NCI-H2107 treated with DMSO at 0.1 percent for 48 hours (cell line): ENCODE results near the gene ZSCAN31.
"Not testable (repeated sequence)": the region's sequence is repeated elsewhere in the genome, so short reads cannot be mapped to it uniquely, and the experiment has no call there.

Experiments
- DNase-seq: peaks from one replicate; lab custom pipeline; 2025; ENCODE audit not compliant: unreplicated experiment; lab: John Stamatoyannopoulos, UW

The ZSCAN31 gene

GRCh38 chr6:28335564-28336283, at the start of gene ZSCAN31:
ZSCAN31 (minus strand) TSS chr6:28336148; CDS start chr6:28329683, 6,465 bp downstream.
- DNase-seq, result peak; percentile 57

DNA sequence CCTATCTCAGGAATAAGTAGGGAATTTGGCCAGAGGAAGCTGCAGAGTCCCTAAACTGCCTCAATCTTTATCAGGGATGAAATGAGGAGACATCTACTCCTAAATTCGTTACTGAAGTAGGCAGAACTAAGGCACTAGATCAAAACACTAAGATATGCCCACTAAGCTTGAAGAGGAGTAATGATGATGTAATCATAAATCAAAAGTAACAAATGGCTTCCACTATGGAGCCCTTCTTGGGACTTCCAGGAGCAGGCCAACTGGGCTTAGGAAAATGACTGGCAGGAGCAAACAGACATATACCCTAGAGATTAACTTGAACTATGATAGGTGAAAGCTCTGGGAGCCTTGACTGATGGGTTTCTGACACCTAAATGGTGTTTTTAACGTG, 48.2 kb upstream of the ZSCAN31 start:
- DNase-seq, result no peak

GRCh38 chr6:28383235-28384142, 47.5 kb upstream of the ZSCAN31 start:
- peak; percentile 3 for DNase-seq

DNA sequence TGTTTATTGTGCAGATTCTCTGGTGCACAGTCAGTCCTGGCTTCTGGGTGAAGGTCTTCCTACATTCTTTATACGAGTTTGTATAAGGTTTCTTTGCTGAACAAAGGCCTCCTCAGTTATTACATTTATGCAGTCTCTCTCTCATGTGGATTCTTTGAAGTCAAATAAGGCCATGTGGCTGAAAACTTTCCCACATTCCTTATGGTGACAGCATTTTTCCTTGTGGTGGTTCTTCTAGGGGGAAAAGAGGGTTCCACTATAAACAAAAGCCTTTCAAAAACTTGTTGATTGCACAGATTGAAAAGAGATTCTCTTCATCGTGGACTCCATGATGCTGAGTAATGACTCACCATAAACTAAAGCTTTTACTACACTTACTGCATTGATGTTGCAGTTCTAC, 44.4 kb upstream of the ZSCAN31 start:
- DNase-seq, result no peak

- no peak for DNase-seq
Observed at GRCh38 chr6:28378644-28379043, 42.7 kb upstream of the ZSCAN31 start.

GRCh38 chr6:28377879-28378278, 41.9 kb upstream of the ZSCAN31 start:
- DNase-seq, result no peak

- DNase-seq, result no peak
Observed at GRCh38 chr6:28373925-28374324, 38.0 kb upstream of the ZSCAN31 start.

- DNase-seq, result no peak
Observed at GRCh38 chr6:28371706-28372451, 35.9 kb upstream of the ZSCAN31 start.

- DNase-seq, result no peak
Observed at GRCh38 chr6:28371280-28371679, 35.3 kb upstream of the ZSCAN31 start.

GRCh38 chr6:28370440-28370839, 34.5 kb upstream of the ZSCAN31 start:
- no peak for DNase-seq

DNA sequence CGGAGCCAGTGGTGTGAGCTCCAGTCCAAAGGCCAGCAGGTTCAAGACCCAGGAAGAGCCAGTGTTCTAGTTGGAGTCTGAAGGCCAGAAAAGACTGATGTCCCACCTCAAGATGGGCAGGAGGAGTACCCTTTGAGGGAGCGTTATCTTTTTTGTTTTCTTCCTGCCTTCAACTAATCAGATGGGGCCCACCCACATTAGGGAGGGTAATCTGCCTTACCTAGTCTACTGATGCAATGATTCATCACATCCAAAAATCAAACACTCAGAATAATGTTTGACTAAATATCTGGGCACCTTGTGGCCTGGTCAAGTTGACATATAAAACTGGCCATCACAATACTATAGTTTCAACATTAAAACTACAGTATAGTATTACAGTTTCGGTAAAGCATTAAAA, 33.5 kb upstream of the ZSCAN31 start:
- DNase-seq, result no peak

- no peak for DNase-seq
Observed at GRCh38 chr6:28368522-28368921, 32.6 kb upstream of the ZSCAN31 start.

DNA sequence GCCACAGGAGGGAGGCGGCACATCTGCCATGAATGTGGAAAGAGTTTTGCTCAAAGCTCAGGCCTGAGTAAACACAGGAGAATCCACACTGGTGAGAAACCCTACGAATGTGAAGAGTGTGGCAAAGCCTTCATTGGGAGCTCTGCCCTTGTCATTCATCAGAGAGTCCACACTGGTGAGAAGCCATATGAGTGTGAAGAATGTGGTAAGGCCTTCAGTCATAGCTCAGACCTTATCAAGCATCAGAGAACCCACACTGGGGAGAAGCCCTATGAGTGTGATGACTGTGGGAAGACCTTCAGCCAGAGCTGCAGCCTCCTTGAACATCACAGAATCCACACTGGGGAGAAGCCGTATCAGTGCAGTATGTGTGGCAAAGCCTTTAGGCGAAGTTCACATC, 29.6 kb upstream of the ZSCAN31 start:
- DNase-seq, result not testable (repeated sequence)

DNA sequence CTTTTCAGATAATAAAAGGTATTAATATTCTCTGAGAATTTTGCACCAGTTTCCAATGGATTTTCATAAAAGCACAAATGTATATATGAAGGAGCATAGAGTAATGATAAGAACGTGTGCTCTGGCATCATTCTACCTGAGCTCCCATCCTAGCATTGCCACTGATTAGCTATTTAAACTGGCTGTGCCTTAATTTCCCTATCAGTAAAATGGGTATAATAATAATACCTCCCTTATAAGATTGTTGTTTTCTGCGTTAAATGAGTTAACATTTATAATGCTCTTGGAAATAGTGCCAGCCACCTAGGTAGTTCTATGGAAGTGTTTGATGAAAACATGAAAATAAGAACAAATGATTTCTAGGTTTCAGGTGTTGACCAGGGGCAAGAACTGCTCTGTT, 25.0 kb upstream of the ZSCAN31 start:
- no peak for DNase-seq

DNA sequence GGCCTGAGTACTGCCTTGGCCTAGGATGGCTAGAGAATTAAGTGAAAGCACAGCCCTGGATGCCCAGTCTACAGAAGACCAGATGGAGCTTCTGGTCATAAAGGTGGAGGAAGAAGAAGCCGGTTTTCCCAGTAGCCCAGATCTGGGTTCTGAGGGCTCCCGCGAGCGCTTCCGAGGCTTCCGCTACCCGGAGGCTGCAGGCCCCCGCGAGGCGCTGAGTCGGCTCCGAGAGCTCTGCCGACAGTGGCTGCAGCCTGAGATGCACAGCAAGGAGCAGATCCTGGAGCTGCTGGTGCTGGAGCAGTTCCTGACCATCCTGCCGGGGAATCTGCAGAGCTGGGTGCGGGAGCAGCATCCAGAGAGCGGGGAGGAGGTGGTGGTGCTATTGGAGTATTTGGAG, 23.6 kb upstream of the ZSCAN31 start:
- DNase-seq, result not testable (repeated sequence)

DNA sequence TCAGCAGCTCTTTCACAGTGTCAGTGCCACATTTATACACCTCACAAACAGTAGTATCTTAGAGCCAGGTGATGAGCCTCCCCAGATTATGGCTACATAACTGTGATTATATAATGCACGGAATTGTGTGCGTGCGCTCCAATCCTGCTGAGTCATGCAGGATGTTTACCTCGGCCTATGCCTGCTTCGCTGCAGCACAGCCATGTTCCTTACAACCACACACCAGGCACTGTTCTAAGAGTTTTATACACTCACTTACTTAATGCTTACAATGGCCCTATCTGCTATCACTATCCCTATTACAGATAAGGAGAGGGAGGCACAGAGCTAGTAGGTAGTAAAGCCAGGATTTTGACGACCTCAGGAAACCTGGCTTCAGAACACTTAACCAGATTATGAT, 21.1 kb upstream of the ZSCAN31 start:
- DNase-seq, result no peak

DNA sequence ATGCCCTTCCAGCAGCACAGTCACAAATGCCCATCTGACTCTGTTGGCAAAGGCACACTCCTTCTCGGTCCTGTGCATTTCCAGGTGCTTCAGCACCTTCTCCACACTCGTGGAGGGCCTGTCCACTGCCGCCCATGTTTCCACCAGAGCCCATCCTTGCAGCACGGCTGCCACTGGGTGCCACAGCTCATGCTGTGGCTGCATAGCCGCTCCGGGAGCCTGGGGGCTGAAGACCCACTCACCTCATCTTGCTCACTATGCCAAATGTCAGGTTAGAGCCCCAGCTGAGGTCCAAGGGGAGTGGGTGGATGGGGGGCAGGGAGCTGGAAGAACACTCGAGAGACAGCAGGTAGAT, 20.7 kb upstream of the ZSCAN31 start:
- no peak for DNase-seq

GRCh38 chr6:28355743-28356665, 20.1 kb upstream of the ZSCAN31 start:
- DNase-seq, result peak; percentile 53

DNA sequence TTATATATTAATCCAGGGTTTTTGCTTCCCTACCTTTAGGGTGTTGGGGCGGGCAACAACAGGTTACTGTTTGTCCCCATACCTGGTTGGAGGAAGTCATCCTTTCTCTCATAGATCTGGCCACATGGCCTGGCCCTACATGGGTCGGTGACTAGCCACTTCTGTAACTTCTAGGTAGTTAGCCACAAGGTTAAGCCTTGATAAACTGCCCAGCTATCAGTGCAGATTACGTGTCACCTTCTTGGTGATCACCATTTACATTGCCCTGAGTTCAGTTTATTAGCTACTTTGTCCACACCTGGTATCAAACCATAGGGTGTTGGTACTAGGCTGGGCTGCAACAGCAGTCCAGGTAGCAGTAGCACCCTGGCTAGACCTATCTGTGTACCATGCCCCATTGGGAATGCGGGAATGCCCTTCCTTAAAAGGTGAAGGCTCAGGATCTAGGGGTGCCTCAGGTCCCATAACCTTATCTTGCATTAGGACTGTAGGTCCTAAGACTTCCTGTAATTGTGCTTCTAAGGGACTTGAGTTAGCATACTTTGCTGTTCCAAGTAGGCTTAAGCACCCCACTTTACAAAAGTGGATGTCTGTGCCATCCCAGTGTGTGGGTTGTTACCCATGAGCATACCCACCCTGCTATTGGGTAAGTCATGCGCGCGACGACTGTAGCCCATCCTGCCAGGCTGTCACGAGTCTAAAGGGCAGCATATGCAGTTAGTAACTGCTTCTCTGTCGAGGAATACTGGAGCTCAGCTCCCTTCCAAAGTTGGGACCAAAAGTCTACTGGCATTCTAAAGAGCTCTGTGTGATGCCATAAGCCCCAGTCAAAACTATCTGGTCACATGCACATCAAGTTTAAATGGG, 19.0 kb upstream of the ZSCAN31 start:
- DNase-seq, result no peak
